ENCODE measurements around the gene COL15A1.

Gene COL15A1

GRCh38 chr9:99056886-99057664 is 113.4 kb downstream of the COL15A1 start:
- peak in 2 of 3 experiments; percentile 18 to 27 for DNase-seq (ENCODE audit: low read depth in 3 of 3)

- peak; percentile 33 to 63 (median 40) for DNase-seq (ENCODE audit: low read depth in 3 of 3)
Measured at GRCh38 chr9:99057665-99058625, 114.2 kb downstream of the COL15A1 start.

- DNase-seq (ENCODE audit: low read depth in 3 of 3), result no peak
Measured at GRCh38 chr9:99058964-99059921, 115.5 kb downstream of the COL15A1 start.

- no peak for DNase-seq (ENCODE audit: low read depth in 3 of 3)
Measured at GRCh38 chr9:99060621-99061020, 116.9 kb downstream of the COL15A1 start.

GRCh38 chr9:99062549-99062948 is 118.8 kb downstream of the COL15A1 start:
- no peak for DNase-seq (ENCODE audit: low read depth in 3 of 3)

- no peak for DNase-seq (ENCODE audit: low read depth in 3 of 3)
Measured at GRCh38 chr9:99063522-99063921, 119.8 kb downstream of the COL15A1 start.

- DNase-seq (ENCODE audit: low read depth in 3 of 3), result no peak
Measured at GRCh38 chr9:99066571-99066970, 122.9 kb downstream of the COL15A1 start.

GRCh38 chr9:99069075-99069474 is 125.4 kb downstream of the COL15A1 start:
- no peak for DNase-seq (ENCODE audit: low read depth in 3 of 3)

GRCh38 chr9:99069546-99069945 is 125.8 kb downstream of the COL15A1 start:
- DNase-seq (ENCODE audit: low read depth in 3 of 3), result no peak

GRCh38 chr9:99070681-99071080 is 127.0 kb downstream of the COL15A1 start:
- no peak for DNase-seq (ENCODE audit: low read depth in 3 of 3)

- DNase-seq (ENCODE audit: low read depth in 3 of 3), result no peak
Measured at GRCh38 chr9:99071313-99072039, 127.8 kb downstream of the COL15A1 start.

GRCh38 chr9:99072040-99072394 is 128.3 kb downstream of the COL15A1 start:
- no peak for DNase-seq (ENCODE audit: low read depth in 3 of 3)

- DNase-seq (ENCODE audit: low read depth in 3 of 3), result no peak
Measured at GRCh38 chr9:99073347-99073746, 129.6 kb downstream of the COL15A1 start.

GRCh38 chr9:99073985-99074901 is 130.5 kb downstream of the COL15A1 start:
- no peak for DNase-seq (ENCODE audit: low read depth in 3 of 3)

- no peak for DNase-seq (ENCODE audit: low read depth in 3 of 3)
Measured at GRCh38 chr9:99074902-99075245, 131.2 kb downstream of the COL15A1 start.

GRCh38 chr9:99075246-99075912 is 131.7 kb downstream of the COL15A1 start:
- DNase-seq (ENCODE audit: low read depth in 3 of 3), result no peak

GRCh38 chr9:99076030-99076429 is 132.3 kb downstream of the COL15A1 start:
- DNase-seq (ENCODE audit: low read depth in 3 of 3), result no peak

GRCh38 chr9:99076483-99077171 is 132.9 kb downstream of the COL15A1 start:
- no peak for DNase-seq (ENCODE audit: low read depth in 3 of 3)

- DNase-seq (ENCODE audit: low read depth in 3 of 3), result no peak
Measured at GRCh38 chr9:99078717-99079116, 135.0 kb downstream of the COL15A1 start.
